DND-41 (cell line): ENCODE results near the gene PDHB.

Experiments
- EZH2 ChIP-seq: IDR thresholded peaks from 3 replicates; pipeline ENCODE4 v1.6.1; 2012; ENCODE audit warnings: borderline replicate concordance, low read depth, mild to moderate bottlenecking, moderate library complexity, low read length, inconsistent platforms; ENCODE audit not compliant: severe bottlenecking
- TF ChIP-seq, protein P1 (sequence below): IDR thresholded peaks from 2 replicates; pipeline ENCODE4 v1.5.1; 2012; ENCODE audit warnings: borderline replicate concordance, low read length, moderate library complexity, mild to moderate bottlenecking; ENCODE audit not compliant: poor library complexity, severe bottlenecking; ENCODE audit errors: extremely low read depth

DNA sequence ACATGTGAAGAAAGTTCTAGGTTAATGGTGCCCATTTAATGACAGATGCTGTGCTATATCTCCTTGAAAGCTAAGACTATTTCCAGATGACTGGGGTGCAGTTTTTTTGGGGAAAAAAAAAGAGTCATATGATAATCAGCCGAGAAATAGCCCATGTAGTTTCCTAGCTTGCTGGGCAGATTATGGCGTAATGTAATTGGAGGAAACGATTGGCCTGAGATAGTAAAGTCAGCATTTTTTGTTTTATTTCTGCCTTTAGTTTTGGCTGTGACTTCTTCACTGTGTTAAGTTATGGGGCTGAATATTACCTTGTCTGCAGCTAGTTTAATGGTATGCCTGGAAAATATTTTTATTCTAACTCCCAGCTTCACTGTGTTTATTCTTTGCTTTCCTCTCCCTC lies 24.0 kb downstream of the PDHB start:
- TF ChIP-seq, protein P1, sequence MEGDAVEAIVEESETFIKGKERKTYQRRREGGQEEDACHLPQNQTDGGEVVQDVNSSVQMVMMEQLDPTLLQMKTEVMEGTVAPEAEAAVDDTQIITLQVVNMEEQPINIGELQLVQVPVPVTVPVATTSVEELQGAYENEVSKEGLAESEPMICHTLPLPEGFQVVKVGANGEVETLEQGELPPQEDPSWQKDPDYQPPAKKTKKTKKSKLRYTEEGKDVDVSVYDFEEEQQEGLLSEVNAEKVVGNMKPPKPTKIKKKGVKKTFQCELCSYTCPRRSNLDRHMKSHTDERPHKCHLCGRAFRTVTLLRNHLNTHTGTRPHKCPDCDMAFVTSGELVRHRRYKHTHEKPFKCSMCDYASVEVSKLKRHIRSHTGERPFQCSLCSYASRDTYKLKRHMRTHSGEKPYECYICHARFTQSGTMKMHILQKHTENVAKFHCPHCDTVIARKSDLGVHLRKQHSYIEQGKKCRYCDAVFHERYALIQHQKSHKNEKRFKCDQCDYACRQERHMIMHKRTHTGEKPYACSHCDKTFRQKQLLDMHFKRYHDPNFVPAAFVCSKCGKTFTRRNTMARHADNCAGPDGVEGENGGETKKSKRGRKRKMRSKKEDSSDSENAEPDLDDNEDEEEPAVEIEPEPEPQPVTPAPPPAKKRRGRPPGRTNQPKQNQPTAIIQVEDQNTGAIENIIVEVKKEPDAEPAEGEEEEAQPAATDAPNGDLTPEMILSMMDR = no peak
- no peak for TF ChIP-seq EZH2
